Panc1 (cell line): Measurements from ENCODE around the gene MICA.
"Not testable (repeated sequence)": the region's sequence is repeated elsewhere in the genome, so short reads cannot be mapped to it uniquely, and the experiment has no call there.

Experiments
- POLR2AphosphoS5 ChIP-seq: IDR thresholded peaks from 2 replicates; pipeline ENCODE4 v1.6.1; 2012; ENCODE audit warnings: mild to moderate bottlenecking, low read depth, low read length, moderate library complexity
- SIN3A ChIP-seq: IDR thresholded peaks from 2 replicates; pipeline ENCODE4 v1.6.1; 2012; ENCODE audit warnings: low read depth, mild to moderate bottlenecking, low read length, moderate library complexity, borderline replicate concordance; ENCODE audit not compliant: insufficient read depth
- TCF7L2 ChIP-seq: IDR thresholded peaks from 2 replicates; pipeline ENCODE4 v1.6.1; 2011; ENCODE audit warnings: mild to moderate bottlenecking, low read depth, low read length, inconsistent platforms
- TF ChIP-seq, protein P1 (sequence below): fragments of 450-650 bp; IDR thresholded peaks from 2 replicates; pipeline ENCODE4 v1.5.1; 2017; ENCODE audit warnings: mild to moderate bottlenecking
- TF ChIP-seq, protein P2 (sequence below), 2 experiments: IDR thresholded peaks; 2 replicates each; pipeline ENCODE4 v1.6.1; 2011 to 2012; ENCODE audit warnings: low read depth in 2 of 2, control low read depth in 1 of 2, low read length in 1 of 2, mild to moderate bottlenecking in 1 of 2, moderate library complexity in 1 of 2; ENCODE audit not compliant: insufficient read depth in 1 of 2

DNA sequence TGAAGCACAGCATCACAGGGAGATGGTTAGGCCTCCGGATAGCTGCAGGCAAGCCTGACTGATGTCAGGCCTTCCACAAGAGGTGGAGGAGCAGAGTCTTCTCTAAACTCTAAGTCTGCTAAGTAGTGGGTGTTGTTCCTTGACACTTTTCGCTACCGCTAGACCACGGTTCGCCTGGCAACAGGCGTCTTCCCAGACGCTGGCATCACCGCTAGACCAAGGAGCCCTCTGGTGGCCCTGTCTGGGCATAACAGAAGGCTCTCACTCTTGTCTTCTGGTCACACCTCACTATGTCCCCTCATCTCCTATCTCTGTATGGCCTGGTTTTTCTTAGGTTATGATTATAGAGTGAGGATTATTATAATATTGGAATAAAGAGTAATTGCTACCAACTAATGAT, 29.3 kb upstream of the MICA start:
- TF ChIP-seq, protein P1, sequence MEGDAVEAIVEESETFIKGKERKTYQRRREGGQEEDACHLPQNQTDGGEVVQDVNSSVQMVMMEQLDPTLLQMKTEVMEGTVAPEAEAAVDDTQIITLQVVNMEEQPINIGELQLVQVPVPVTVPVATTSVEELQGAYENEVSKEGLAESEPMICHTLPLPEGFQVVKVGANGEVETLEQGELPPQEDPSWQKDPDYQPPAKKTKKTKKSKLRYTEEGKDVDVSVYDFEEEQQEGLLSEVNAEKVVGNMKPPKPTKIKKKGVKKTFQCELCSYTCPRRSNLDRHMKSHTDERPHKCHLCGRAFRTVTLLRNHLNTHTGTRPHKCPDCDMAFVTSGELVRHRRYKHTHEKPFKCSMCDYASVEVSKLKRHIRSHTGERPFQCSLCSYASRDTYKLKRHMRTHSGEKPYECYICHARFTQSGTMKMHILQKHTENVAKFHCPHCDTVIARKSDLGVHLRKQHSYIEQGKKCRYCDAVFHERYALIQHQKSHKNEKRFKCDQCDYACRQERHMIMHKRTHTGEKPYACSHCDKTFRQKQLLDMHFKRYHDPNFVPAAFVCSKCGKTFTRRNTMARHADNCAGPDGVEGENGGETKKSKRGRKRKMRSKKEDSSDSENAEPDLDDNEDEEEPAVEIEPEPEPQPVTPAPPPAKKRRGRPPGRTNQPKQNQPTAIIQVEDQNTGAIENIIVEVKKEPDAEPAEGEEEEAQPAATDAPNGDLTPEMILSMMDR: peak; percentile 68
- TF ChIP-seq POLR2AphosphoS5, SIN3A, TCF7L2: not testable (repeated sequence)
- TF ChIP-seq, protein P2, sequence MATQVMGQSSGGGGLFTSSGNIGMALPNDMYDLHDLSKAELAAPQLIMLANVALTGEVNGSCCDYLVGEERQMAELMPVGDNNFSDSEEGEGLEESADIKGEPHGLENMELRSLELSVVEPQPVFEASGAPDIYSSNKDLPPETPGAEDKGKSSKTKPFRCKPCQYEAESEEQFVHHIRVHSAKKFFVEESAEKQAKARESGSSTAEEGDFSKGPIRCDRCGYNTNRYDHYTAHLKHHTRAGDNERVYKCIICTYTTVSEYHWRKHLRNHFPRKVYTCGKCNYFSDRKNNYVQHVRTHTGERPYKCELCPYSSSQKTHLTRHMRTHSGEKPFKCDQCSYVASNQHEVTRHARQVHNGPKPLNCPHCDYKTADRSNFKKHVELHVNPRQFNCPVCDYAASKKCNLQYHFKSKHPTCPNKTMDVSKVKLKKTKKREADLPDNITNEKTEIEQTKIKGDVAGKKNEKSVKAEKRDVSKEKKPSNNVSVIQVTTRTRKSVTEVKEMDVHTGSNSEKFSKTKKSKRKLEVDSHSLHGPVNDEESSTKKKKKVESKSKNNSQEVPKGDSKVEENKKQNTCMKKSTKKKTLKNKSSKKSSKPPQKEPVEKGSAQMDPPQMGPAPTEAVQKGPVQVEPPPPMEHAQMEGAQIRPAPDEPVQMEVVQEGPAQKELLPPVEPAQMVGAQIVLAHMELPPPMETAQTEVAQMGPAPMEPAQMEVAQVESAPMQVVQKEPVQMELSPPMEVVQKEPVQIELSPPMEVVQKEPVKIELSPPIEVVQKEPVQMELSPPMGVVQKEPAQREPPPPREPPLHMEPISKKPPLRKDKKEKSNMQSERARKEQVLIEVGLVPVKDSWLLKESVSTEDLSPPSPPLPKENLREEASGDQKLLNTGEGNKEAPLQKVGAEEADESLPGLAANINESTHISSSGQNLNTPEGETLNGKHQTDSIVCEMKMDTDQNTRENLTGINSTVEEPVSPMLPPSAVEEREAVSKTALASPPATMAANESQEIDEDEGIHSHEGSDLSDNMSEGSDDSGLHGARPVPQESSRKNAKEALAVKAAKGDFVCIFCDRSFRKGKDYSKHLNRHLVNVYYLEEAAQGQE (IDR thresholded peaks at IDR 0.05; ENCODE audit: insufficient read depth in 1 of 2, low read depth in 2 of 2, low read length in 1 of 2): not testable (repeated sequence)
